Prostate gland (tissue), 2 donors: ENCODE data around the gene MYLK4. TPM values are rescaled to one million over a fixed set of nuclear protein-coding genes. Genes with fewer than 3 reads are reported as not detected.

Source experiments
- DNase-seq: peaks from one replicate; pipeline ENCODE4 v3.0.0-alpha.2; 2019; ENCODE audit warnings: low spot score
- H3K27ac ChIP-seq, 2 donors: fragments of 200-600 bp; sonication (generic); 2 replicates each; pipeline ENCODE4 v1.5.1; 2017 to 2019
- H3K27me3 ChIP-seq: fragments of 200-600 bp; sonication (generic); replicated peaks from 2 replicates; pipeline ENCODE4 v1.5.1; 2019; ENCODE audit not compliant: insufficient read depth
- H3K36me3 ChIP-seq, 2 donors: fragments of 200-600 bp; sonication (generic); 1 replicate in 1 of 2; 2 replicates in 1 of 2; pipeline versions ENCODE4 v1.5.1 to v1.8.1; 2017 to 2019
- H3K4me1 ChIP-seq: fragments of 200-600 bp; sonication (generic); replicated peaks from 2 replicates; pipeline ENCODE4 v1.5.1; 2019
- H3K4me3 ChIP-seq, 2 donors: fragments of 200-600 bp; sonication (generic); 2 replicates each; pipeline ENCODE4 v1.5.1; 2017 to 2019
- H3K9me3 ChIP-seq: fragments of 200-600 bp; sonication (generic); 2 replicates; pipeline ENCODE4 v1.5.1; 2017
- POLR2A ChIP-seq: fragments of 450-650 bp; IDR thresholded peaks from one replicate; pipeline ENCODE4 v1.6.1; 2016; ENCODE audit warnings: antibody characterized with exemption, mild to moderate bottlenecking
- POLR2AphosphoS5 ChIP-seq: sonication (generic); formaldehyde crosslinking; IDR thresholded peaks from one replicate; pipeline ENCODE4 v1.6.1; 2017; ENCODE audit warnings: antibody characterized with exemption
- WGBS: methylation state at CpG from one replicate; pipeline ENCODE4 v1.1.5; 2018; 5-methylcytosine and 5-hydroxymethylcytosine counted together
- intact Hi-C: fragments of 100-400 bp; cut with DNase I; formaldehyde crosslinking; loops from one replicate; pipeline ENCODE4 v1.14.2; 2022
- total RNA-seq, 2 donors: library from RNA; depleted of rRNA; stranded (reverse); fragments of >200 nt; gene quantifications; one replicate each; pipeline ENCODE4 v1.1.0, GENCODE V29; 2016
- TF ChIP-seq, protein P1 (sequence below), 4 experiments: fragments of 200-600 bp in 2 of 4; fragments of 450-650 bp in 2 of 4; sonication (generic) in 2 of 4; IDR thresholded peaks; 1 replicate in 3 of 4; 2 replicates in 1 of 4; pipeline ENCODE4 v1.5.1; 2016 to 2019; ENCODE audit warnings: antibody characterized with exemption in 4 of 4, mild to moderate bottlenecking in 2 of 4, moderate library complexity in 2 of 4

Gene MYLK4
- total RNA-seq, 2 donors from 2014 or later = 0.46 to 0.97 TPM

DNA sequence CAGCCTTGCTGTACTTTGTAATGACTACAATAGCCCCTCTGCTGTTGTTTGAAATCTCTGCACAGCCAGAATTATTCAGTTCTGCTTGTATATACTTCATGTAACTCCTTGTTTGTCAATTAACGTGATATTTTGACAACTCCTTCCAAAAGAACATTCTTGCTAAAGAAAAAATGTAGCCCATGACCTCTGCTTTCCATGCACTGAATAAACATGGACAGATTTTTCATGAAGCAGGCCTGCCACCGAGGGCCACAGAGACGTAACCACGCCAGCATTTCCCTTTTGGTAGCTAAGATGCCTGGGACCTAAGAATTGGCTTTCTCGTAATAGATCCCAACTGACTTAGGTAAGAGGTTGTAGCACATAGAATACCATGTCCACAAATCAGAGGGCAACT, 135.9 kb downstream of the MYLK4 start:
- 78% methylated on average over 5 of the region's 5 CpGs for WGBS
- TF ChIP-seq POLR2A (no peak), POLR2AphosphoS5 (no peak)
- TF ChIP-seq, protein P1, sequence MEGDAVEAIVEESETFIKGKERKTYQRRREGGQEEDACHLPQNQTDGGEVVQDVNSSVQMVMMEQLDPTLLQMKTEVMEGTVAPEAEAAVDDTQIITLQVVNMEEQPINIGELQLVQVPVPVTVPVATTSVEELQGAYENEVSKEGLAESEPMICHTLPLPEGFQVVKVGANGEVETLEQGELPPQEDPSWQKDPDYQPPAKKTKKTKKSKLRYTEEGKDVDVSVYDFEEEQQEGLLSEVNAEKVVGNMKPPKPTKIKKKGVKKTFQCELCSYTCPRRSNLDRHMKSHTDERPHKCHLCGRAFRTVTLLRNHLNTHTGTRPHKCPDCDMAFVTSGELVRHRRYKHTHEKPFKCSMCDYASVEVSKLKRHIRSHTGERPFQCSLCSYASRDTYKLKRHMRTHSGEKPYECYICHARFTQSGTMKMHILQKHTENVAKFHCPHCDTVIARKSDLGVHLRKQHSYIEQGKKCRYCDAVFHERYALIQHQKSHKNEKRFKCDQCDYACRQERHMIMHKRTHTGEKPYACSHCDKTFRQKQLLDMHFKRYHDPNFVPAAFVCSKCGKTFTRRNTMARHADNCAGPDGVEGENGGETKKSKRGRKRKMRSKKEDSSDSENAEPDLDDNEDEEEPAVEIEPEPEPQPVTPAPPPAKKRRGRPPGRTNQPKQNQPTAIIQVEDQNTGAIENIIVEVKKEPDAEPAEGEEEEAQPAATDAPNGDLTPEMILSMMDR (IDR thresholded peaks at IDR 0.05) = no peak
- Histone ChIP-seq H3K9me3 (no peaks in the 10 kb centered on the region), H3K27ac (no peak overlapping the region), H3K4me1 (no peaks in the 10 kb centered on the region), H3K4me3 (no peak overlapping the region), H3K36me3 (no peaks in the 10 kb centered on the region), H3K27me3 (no peaks in the 10 kb centered on the region)
- DNase-seq = no peak
- intact Hi-C loops = no loop called here

DNA sequence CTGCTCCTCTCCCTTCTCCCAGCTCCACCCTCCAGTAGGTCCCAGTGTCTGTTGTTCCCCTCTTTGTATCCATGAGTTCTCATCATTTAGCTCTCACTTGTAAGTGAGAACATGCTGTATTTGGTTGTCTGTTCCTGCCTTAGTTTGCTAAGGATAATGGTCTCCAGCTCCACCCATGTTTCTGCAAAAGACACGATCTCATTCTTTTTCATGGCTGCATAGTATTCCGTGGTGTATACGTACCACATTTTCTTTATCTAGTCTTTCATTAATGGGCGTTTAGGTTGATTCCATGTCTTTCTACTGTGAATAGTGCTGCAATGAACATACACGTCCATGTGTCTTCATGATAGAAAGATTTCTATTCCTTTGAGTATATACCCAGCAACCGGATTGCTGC, 136.6 kb downstream of the MYLK4 start:
- no peaks in the 10 kb centered on the region for H3K4me1 ChIP-seq
- no peak overlapping the region for H3K27ac ChIP-seq
- no peaks in the 10 kb centered on the region for H3K9me3 ChIP-seq
- intact Hi-C loops = no loop called here
- DNase-seq = no peak
- no peaks in the 10 kb centered on the region for H3K27me3 ChIP-seq
- no peak overlapping the region for H3K4me3 ChIP-seq
- TF ChIP-seq POLR2AphosphoS5 = no peak
- TF ChIP-seq, protein P1 (IDR thresholded peaks at IDR 0.05) = no peak
- no peak for TF ChIP-seq POLR2A
- no peaks in the 10 kb centered on the region for H3K36me3 ChIP-seq
- 87% methylated on average over 6 of the region's 6 CpGs for WGBS

Other genes starting within 250 kb of the MYLK4 start
- 10 to 100 TPM; 89.6 to 90.0 TPM for gene WRNIP1, start 14.5 kb upstream of the MYLK4 start, total RNA-seq
- gene SERPINB1, start 90.9 kb upstream of the MYLK4 start, total RNA-seq = 10 to 100 TPM; 27.5 to 31.1 TPM
- gene SERPINB9, start 152.4 kb upstream of the MYLK4 start, total RNA-seq = 10 to 100 TPM in 1 of 2 donors, 1 to 10 TPM in 1; 3.3 to 50.3 TPM
- 100 to 1,000 TPM; 155 to 202 TPM for gene SERPINB6, start 220.6 kb upstream of the MYLK4 start, total RNA-seq
- 10 to 100 TPM; 27.9 to 34.3 TPM for gene NQO2, start 249.0 kb upstream of the MYLK4 start, total RNA-seq